ENCODE data around the gene HDAC3. TPM values are rescaled to one million over a fixed set of nuclear protein-coding genes. Genes with fewer than 3 reads are reported as not detected.

The HDAC3 gene
- total and polyA plus RNA-seq, 8 donors, result 17.8 to 68.9 (median 26.7) TPM

- FAIRE-seq, result no peak
- Histone ChIP-seq H3K27ac (peak overlapping the region in 2 of 4 donors; percentile 57 to 68), H3K9me3 (no peaks in the 10 kb centered on the region), H3K36me3 (no peaks in the 10 kb centered on the region), H3K4me1 (no peaks in the 10 kb centered on the region), H3K27me3 (no peaks in the 10 kb centered on the region), H3K4me3 (peak overlapping the region in 2 of 4 donors; percentile 46 to 54)
- intact Hi-C loops (cut with DNase I), result no loop called here
- WGBS, 2 donors, result 86 to 87% methylated on average over 2 of the region's 2 CpGs
- ATAC-seq, result no peak
- TF ChIP-seq, protein P1, sequence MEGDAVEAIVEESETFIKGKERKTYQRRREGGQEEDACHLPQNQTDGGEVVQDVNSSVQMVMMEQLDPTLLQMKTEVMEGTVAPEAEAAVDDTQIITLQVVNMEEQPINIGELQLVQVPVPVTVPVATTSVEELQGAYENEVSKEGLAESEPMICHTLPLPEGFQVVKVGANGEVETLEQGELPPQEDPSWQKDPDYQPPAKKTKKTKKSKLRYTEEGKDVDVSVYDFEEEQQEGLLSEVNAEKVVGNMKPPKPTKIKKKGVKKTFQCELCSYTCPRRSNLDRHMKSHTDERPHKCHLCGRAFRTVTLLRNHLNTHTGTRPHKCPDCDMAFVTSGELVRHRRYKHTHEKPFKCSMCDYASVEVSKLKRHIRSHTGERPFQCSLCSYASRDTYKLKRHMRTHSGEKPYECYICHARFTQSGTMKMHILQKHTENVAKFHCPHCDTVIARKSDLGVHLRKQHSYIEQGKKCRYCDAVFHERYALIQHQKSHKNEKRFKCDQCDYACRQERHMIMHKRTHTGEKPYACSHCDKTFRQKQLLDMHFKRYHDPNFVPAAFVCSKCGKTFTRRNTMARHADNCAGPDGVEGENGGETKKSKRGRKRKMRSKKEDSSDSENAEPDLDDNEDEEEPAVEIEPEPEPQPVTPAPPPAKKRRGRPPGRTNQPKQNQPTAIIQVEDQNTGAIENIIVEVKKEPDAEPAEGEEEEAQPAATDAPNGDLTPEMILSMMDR (IDR thresholded peaks at IDR 0.05), result no peak
- no peak for DNase-seq
These were observed 44.6 kb upstream of the HDAC3 start for GRCh38 chr5:141681295-141681694.

DNA sequence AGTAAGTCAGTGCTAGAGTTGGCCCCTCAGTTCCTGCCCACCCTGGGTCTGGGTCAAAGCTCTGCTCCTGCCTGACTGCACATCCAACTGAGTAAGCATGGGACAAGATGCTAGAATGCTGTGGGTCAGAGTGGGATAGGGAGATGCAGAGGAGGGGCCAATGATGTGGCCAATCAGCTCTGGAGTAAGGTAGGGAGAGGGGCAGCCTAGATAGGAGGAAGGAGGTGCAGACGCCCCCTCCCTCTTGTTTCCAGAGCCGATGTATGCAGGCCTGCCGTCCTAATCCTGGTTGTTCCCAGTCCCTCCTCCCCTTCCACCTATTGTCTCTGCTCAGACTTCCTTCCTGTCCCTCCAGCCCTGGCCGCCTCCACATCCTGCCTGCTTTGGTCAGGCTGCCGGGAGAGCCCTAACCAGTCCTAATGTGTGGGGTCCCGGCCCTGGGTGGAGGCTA lies 44.1 kb upstream of the HDAC3 start:
- no peaks in the 10 kb centered on the region for H3K4me1 ChIP-seq
- ATAC-seq (no peak), DNase-seq (no peak), FAIRE-seq (no peak)
- H3K27me3 ChIP-seq, result no peaks in the 10 kb centered on the region
- peak overlapping the region in 1 of 4 donors; percentile 54 for H3K4me3 ChIP-seq
- WGBS, 2 donors, result 75 to 85% methylated on average over 4 to 6 of the region's 6 CpGs
- intact Hi-C loops (cut with DNase I), result no loop called here
- H3K27ac ChIP-seq, result no peak overlapping the region
- H3K9me3 ChIP-seq, result no peaks in the 10 kb centered on the region
- no peaks in the 10 kb centered on the region for H3K36me3 ChIP-seq
- TF ChIP-seq, protein P1 (IDR thresholded peaks at IDR 0.05), result no peak

GRCh38 chr5:141680178-141680577 lies 43.5 kb upstream of the HDAC3 start:
- FAIRE-seq, result no peak
- no peak overlapping the region for H3K4me3 ChIP-seq
- 78 to 87% methylated on average over 16 of the region's 16 CpGs for WGBS, 2 donors

GRCh38 chr5:141677415-141677814 lies 40.8 kb upstream of the HDAC3 start:
- no peak for DNase-seq

More at GRCh38 chr5:141680178-141680577, 43.5 kb upstream of the HDAC3 start:
- intact Hi-C loops (cut with DNase I), result no loop called here
- Histone ChIP-seq H3K9me3 (no peaks in the 10 kb centered on the region), H3K27me3 (no peaks in the 10 kb centered on the region), H3K27ac (no peak overlapping the region), H3K36me3 (no peaks in the 10 kb centered on the region), H3K4me1 (no peaks in the 10 kb centered on the region)
- DNase-seq (peak in 1 of 6 donors; percentile 75), ATAC-seq (no peak)
- TF ChIP-seq, protein P1 (IDR thresholded peaks at IDR 0.05), result no peak

GRCh38 chr5:141675672-141676071 lies 39.0 kb upstream of the HDAC3 start:
- ATAC-seq (no peak), FAIRE-seq (no peak), DNase-seq (no peak)
- 72 to 83% methylated on average over 4 of the region's 4 CpGs for WGBS, 2 donors
- no peak overlapping the region for H3K27ac ChIP-seq
- H3K4me1 ChIP-seq, result no peaks in the 10 kb centered on the region
- intact Hi-C loops (cut with DNase I), result no loop called here
- no peak overlapping the region for H3K4me3 ChIP-seq
- H3K36me3 ChIP-seq, result no peaks in the 10 kb centered on the region
- no peaks in the 10 kb centered on the region for H3K9me3 ChIP-seq
- H3K27me3 ChIP-seq, result no peaks in the 10 kb centered on the region
- TF ChIP-seq, protein P1 (IDR thresholded peaks at IDR 0.05), result no peak

More at GRCh38 chr5:141677415-141677814, 40.8 kb upstream of the HDAC3 start:
- intact Hi-C loops (cut with DNase I), result no loop called here
- TF ChIP-seq, protein P1 (IDR thresholded peaks at IDR 0.05), result no peak
- no peaks in the 10 kb centered on the region for H3K27me3 ChIP-seq
- no peak overlapping the region for H3K4me3 ChIP-seq
- no peaks in the 10 kb centered on the region for H3K36me3 ChIP-seq
- ATAC-seq, result no peak
- no peaks in the 10 kb centered on the region for H3K4me1 ChIP-seq
- H3K9me3 ChIP-seq, result no peaks in the 10 kb centered on the region
- no peak overlapping the region for H3K27ac ChIP-seq
- FAIRE-seq, result no peak
